OCI-LY3 (cell line): Measurements from ENCODE around the gene SEPTIN12.

ENCODE experiments used
- CTCF ChIP-seq: fragments of 200-600, 300-600 bp; sonication (generic); IDR thresholded peaks from 2 replicates; pipeline ENCODE4 v1.5.1; 2014; ENCODE audit warnings: antibody characterized with exemption, low read length, low read depth
- EZH2phosphoT487 ChIP-seq: fragments of 200-600 bp; shearing (Covaris generic); IDR thresholded peaks from 2 replicates; pipeline ENCODE4 v1.6.1; 2018; ENCODE audit warnings: antibody characterized with exemption, mixed run types, low read depth

DNA sequence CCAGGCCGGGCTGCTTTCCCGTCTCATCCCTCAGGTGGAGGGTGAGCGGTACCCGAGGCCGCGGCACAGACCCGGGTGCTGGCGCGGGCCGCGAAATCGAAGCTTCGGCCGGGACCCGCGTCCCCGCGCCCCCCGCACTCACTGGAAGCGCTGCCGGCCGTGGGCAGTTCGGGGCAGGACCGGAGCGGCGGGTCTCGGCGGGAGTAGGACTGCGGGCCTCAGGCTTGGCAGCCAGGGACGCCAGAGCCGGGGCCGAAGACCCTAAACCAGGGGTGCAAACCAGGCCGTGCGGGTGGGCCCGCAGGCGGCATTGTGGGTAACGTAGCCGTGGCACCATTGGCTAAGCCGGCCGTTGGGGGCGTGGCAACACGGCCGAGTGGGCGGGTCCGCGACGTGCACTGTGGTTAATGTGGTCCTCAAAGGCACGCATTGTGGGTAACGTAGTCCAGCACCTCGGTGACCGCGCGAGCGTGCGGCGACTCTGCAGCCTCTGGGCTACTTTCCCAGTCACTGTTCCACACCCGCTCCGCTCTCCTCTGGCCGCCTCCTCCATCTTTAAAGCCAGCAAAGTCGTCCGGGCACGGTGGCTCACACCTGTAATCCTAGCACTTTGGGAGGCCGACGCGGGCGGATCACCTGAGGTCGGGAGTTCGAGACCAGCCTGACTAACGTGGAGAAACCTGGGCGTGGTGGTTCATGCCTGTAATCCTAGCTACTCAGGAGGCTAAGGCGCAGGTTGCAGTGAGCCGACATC, 21.1 kb downstream of the SEPTIN12 start, which contains the start of gene ZNF500:
- TF ChIP-seq CTCF (no peak), EZH2phosphoT487 (no peak)
